Superior temporal gyrus (tissue), 1 donor: ENCODE results near the gene CIDEC.
"Not testable (repeated sequence)": the region's sequence is repeated elsewhere in the genome, so short reads cannot be mapped to it uniquely, and the experiment has no call there.

Experiments used
- DNase-seq: peaks from one replicate; pipeline ENCODE4 v3.0.0-alpha.2; 2016; ENCODE audit errors: extremely low spot score

The CIDEC gene

DNA sequence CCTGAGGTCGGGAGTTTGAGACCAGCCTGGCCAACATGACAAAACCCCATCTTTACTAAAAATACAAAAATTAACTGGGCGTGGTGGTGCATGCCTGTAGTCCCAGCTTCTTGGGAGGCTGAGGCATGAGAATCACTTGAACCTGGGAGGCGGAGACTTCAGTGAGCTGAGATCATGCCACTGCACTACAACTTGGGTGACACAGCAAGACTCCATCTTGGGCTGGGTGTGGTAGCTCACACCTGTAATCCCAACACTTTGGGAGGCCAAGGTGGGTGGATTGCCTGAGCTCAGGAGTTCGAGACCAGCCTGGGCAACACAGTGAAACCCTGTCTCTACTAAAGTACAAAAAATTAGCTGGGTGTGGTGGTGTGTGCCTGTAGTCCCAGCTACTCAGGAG lies 3.8 kb downstream of the CIDEC start:
- DNase-seq = not testable (repeated sequence)

- no peak for DNase-seq
These were observed 4.6 kb downstream of the CIDEC start for GRCh38 chr3:9875448-9875847.

GRCh38 chr3:9872067-9872466 lies 8.0 kb downstream of the CIDEC start:
- DNase-seq = not testable (repeated sequence)

DNA sequence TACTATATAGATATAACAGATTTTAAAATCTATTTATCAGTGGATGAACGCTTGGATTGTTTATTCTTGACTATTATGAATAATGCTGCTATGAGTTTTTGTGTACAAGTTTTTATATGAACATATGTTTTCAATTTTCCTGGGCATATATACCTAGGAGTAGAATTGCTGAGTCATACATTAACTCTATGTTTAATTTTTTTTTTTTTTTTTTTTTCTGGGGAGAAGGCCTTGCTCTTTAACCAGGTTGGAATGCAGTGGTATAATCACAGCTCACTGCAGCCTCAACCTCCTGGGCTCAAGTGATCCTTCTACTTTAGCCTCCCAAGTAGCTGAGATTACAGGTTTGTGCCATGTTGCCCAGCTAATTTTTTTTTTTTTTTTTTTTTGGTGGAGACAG lies 9.1 kb downstream of the CIDEC start:
- DNase-seq = no peak

DNA sequence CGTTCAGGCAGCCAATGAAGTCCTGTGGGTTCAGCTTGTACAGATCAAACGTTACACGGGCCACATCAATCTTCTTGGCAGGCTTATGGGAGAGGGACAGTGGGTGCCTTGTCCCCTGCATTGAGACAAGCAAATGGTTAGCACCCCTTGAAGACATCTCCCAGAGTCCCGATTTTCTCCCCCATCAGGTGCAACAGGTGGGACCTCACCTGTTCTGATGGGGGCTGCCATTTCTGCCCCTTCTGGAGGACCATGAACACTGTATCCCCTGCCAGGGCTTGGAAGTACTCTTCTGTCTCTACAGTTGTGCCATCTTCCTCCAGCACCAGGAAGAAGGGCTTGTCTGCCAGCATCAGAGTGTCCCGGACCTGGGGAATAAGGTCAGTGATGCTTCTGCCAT lies 10.1 kb downstream of the CIDEC start:
- no peak for DNase-seq

DNA sequence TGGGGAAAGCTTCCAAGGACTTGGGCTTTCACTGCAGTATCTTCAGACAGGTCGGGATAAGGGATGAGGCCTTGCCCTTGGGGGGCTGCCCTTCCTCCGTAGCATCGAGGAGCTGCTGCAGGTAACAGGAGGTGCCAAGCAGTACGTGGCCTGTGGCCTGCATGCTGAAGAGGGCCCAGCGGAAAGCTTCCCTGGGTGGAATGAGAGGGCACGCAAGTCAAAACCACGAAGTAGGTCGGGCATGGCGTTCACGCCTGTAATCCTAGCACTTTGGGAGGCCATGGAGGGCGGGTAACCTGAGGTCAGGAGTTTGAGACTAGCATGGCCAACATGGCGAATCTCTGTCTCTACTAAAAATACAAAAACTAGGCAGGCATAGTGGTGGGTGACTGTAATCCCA lies 12.9 kb downstream of the CIDEC start:
- DNase-seq = no peak

DNA sequence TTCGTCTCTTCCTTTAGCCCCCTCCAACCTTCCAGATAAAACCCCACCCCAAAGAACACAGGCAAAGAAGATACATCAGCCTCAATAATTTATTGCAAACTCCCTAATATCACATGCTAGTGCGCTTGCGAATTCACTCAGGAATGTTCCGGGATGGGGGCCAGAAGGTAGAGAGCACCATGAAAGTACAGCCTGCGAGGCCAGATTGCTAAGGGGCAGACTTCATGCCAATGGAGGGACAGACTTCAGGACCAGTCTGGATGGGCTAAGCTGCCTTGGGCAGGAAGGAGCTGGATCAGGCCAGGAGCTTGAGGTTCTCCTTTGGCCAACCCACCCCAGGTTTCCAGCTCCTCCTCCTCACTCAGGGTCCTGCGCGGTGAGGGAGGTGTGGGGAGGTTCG lies 13.4 kb downstream of the CIDEC start:
- DNase-seq = no peak

DNA sequence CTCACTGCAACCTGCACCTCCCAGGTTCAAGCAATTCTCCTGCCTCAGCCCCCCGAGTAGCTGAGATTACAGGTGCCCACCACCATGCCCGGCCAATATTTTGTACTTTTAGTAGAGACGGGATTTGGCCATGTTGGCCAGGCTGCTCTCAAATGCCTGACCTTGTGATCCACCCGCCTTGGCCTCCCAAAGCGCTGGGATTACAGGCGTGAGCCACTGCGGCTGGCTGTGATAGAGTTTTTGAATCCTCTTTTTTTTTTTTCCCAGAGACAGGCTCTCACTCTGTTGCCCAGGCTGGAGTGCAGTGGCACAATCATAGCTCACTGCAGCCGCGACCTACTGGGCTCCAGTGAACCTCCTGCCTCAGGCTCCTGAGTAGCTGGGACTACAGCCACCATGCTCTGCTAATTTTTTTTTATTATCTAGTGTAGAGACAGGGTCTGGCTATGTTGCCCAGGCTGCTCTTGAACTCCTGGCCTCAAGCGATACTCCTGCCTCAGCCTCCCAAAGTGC lies 14.9 kb downstream of the CIDEC start:
- not testable (repeated sequence) for DNase-seq

- peak; percentile 64 for DNase-seq
These were observed 15.7 kb downstream of the CIDEC start for GRCh38 chr3:9864200-9864927.

GRCh38 chr3:9863058-9863772 lies 16.8 kb downstream of the CIDEC start:
- no peak for DNase-seq

DNA sequence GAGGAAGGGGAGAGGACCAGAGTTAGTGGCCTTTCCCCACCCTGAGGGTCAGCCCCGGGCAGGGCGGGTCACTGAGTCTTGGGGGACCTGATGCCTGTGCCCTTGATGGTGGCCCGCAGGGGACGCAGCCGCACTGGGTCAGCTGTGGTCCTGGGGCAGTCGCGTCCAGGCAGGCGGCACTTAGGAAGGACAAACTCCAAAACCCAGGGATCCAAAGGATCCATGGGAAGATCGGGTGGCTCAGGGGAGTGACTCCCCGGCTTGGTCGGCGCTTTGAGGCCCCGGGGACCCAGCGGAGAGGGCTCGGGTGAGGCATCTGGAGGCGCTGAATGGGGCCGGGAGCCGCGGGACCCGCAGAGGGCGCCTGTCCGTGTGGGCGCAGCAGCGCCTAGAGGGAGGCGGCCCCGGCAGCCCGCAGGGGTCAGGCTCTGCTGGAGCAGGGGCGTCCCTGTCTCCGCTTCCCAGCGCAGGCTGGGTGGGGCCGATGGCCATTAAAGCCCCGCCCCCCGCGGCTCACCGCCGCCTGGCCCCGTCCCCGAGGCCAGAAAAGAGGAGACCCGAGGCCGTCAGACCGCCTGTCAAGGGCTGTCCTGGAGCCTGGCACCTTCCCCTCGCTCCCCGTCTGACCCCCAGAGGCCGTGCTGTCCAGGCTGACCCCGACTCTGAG lies 17.5 kb downstream of the CIDEC start:
- no peak for DNase-seq

- no peak for DNase-seq
These were observed 18.4 kb downstream of the CIDEC start for GRCh38 chr3:9861626-9862130.

DNA sequence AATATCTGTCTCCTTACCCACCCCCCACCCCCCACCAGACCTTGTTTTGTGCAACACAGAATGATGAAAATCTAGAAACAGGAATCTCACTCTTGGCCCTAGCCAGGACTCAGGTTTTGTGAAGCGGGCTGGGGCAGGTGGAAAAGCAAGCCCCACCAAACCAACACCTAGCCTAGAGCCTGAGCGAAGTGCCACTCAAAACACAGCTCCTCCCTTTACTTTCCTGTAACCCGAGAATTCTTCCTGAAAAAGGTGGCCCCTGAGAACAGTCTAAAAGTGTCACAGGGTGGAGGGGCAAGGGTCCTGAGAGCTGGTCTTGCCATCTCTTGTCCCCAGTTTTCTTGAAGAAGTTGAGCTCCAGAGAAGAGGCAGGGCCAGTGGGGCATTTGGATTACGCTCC lies 18.9 kb downstream of the CIDEC start:
- DNase-seq = no peak

DNA sequence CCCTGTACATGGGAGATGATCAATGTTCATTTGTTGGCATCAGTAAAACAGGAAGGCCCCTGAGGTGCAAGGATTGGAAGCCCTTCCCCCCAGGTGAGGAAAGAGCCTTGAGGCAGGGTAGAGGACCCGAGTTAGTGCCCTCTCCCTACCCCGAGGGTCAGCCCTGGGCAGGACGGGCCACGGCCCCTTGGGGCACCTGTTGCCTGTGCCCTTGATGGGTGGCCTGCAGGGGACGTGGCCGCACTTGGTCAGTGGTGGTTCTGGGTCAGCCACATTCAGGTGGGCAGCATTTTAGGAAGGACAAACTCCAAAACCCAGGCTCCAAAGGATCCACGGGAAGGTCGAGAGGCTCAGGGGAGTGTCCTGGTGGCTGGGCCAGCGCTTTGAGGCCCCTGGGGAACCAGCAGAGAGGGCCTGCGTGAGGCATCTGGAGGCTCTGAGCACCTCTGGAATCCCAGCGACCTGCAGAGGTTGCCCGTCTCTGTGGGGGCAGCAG lies 20.5 kb downstream of the CIDEC start:
- DNase-seq = no peak

DNA sequence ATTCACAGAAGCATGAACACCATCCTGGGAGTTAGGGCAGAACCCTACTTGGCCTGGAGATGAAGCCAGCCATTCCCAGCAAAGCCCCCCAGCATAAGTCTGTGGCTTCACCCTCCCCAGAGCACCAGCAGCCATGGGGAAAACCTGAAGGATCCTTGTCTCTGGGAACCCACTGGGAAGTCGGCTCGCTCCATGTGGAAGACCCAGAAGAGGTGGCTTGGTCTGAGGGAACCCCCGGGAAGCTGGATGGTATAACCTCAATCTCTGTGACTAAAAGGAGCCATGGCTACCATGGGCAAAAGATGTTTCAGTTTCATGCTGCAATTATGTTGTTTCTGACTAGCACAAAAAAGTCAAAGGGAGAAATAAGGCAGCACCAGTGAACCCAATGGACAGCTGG lies 24.5 kb downstream of the CIDEC start:
- DNase-seq = no peak

GRCh38 chr3:9854291-9854940 lies 25.6 kb downstream of the CIDEC start:
- DNase-seq = not testable (repeated sequence)

GRCh38 chr3:9852528-9852927 lies 27.5 kb downstream of the CIDEC start:
- DNase-seq = no peak

- not testable (repeated sequence) for DNase-seq
These were observed 28.1 kb downstream of the CIDEC start for GRCh38 chr3:9851926-9852325.

GRCh38 chr3:9851383-9851782 lies 28.7 kb downstream of the CIDEC start:
- not testable (repeated sequence) for DNase-seq

- peak; percentile 60 for DNase-seq
These were observed 31.2 kb downstream of the CIDEC start for GRCh38 chr3:9848860-9849259.

- not testable (repeated sequence) for DNase-seq
These were observed 32.2 kb downstream of the CIDEC start for GRCh38 chr3:9847870-9848269.
